GM06990 (cell line): Measurements from ENCODE around the gene ZBTB7A.

Experiments used
- DNase-seq: peaks from one replicate; pipeline ENCODE4 v3.0.0-alpha.2; 2011; ENCODE audit not compliant: insufficient read length; ENCODE audit errors: extremely low read depth
- H3K27me3 ChIP-seq: replicated peaks from 2 replicates; pipeline ENCODE4 v1.6.0; 2011; ENCODE audit warnings: low read length; ENCODE audit not compliant: control insufficient read depth, insufficient read depth
- H3K36me3 ChIP-seq: 2 replicates; pipeline ENCODE4 v1.5.1; 2011; ENCODE audit warnings: low read length; ENCODE audit not compliant: control insufficient read depth, insufficient read depth
- H3K4me3 ChIP-seq: replicated peaks from 2 replicates; pipeline ENCODE4 v1.5.1; 2011; ENCODE audit warnings: low read depth, mild to moderate bottlenecking, control low read depth, low read length
- TF ChIP-seq, protein P1 (sequence below): IDR thresholded peaks from 2 replicates; pipeline ENCODE4 v1.5.1; 2011; ENCODE audit warnings: low read length, control low read depth, mild to moderate bottlenecking, inconsistent platforms; ENCODE audit not compliant: insufficient read depth, poor library complexity, severe bottlenecking

The ZBTB7A gene

DNA sequence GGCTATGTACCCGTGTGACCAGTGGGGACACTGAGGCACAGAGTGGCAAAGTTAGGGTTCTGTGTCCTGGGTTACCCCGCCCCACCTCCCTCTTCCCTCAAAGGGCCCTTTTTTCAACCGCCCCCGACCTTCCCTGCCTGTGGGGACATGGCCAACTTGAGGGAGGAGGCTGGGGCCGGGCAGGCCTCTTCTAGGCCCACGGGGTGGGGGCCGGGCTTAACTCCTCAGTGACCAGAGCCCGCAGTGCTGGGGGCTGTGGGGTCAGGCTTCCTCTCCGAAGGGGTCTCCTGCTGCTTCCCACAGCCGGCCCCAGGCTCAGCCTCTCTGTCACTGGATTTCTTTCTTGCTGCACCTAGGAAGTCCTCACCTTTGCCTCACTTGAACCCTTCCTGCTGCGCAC, 35.3 kb downstream of the ZBTB7A start:
- Histone ChIP-seq H3K4me3 (no peak overlapping the region), H3K27me3 (no peaks in the 10 kb centered on the region), H3K36me3 (peaks cover 20% of the 10 kb centered on the region)
- DNase-seq = no peak
- TF ChIP-seq, protein P1, sequence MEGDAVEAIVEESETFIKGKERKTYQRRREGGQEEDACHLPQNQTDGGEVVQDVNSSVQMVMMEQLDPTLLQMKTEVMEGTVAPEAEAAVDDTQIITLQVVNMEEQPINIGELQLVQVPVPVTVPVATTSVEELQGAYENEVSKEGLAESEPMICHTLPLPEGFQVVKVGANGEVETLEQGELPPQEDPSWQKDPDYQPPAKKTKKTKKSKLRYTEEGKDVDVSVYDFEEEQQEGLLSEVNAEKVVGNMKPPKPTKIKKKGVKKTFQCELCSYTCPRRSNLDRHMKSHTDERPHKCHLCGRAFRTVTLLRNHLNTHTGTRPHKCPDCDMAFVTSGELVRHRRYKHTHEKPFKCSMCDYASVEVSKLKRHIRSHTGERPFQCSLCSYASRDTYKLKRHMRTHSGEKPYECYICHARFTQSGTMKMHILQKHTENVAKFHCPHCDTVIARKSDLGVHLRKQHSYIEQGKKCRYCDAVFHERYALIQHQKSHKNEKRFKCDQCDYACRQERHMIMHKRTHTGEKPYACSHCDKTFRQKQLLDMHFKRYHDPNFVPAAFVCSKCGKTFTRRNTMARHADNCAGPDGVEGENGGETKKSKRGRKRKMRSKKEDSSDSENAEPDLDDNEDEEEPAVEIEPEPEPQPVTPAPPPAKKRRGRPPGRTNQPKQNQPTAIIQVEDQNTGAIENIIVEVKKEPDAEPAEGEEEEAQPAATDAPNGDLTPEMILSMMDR = no peak

DNA sequence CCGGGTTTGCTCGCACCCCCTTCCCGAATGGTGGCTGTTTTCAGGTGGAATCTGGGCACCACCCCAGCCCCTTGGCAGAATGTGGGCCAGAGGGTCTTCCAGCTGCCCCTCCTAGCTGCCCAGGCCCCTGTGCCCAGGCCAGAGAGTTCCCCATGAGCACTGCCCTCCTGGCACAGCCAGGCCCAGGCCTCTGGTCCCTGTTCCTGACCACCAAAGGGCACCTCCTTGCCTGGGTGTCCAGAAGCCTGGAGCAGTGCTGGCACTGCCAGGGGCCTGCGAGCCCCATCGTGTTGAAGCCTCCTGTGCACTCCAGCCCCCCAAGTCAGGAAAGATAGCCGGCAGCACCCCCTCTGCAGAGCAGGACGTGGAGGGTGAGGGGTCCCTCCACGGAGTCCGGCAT, 35.7 kb downstream of the ZBTB7A start:
- TF ChIP-seq, protein P1 = no peak
- Histone ChIP-seq H3K27me3 (no peaks in the 10 kb centered on the region), H3K36me3 (peaks cover 20% of the 10 kb centered on the region), H3K4me3 (no peak overlapping the region)
- DNase-seq = no peak

DNA sequence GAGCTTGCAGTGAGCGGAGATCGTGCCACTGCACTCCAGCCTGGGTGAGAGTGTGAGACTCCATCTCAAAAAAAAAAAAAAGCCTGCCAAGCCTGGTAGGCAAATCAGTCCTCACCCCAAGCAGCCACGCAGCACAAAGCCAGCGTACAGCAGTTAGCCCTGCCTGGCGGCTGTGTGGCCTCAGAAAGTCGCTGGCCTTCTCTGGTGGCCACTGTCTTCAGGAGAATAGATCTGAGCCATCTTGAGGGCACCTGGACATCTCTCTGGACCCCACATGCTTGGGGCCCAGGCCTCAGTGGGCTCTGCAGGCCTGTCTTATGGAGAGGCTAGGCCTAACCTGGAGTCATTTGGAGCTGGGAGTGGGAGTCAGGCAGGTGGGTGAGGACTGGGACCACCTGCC, 36.1 kb downstream of the ZBTB7A start:
- no peaks in the 10 kb centered on the region for H3K27me3 ChIP-seq
- DNase-seq = no peak
- TF ChIP-seq, protein P1 = no peak
- no peak overlapping the region for H3K4me3 ChIP-seq
- peaks cover 20% of the 10 kb centered on the region for H3K36me3 ChIP-seq

DNA sequence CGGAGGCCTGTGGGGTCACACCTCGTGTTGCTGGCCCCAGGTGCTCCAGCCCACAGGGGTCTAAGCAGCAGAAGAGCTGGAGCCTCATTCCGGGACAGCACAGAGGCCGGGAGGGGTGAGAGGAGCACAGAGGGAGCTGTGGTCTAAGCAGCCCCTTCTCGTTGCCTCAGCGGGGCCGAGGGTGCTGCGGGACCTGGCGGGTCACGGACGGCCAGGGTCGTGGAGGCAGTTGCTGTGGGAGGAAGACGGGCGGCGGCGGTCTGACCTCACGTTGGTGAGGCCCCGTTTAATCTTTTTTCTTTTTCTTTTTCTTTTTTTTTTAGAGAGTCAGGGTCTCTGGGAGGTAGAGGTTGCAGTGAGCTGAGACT, 37.5 kb downstream of the ZBTB7A start:
- TF ChIP-seq, protein P1 = no peak
- Histone ChIP-seq H3K27me3 (no peaks in the 10 kb centered on the region), H3K4me3 (no peak overlapping the region), H3K36me3 (peaks cover 24% of the 10 kb centered on the region)
- DNase-seq = no peak

- DNase-seq = peak; percentile 8
- H3K4me3 ChIP-seq = no peak overlapping the region
- no peaks in the 10 kb centered on the region for H3K27me3 ChIP-seq
- TF ChIP-seq, protein P1 = no peak
- H3K36me3 ChIP-seq = peaks cover 28% of the 10 kb centered on the region
Measured at GRCh38 chr19:4028334-4029246, 38.1 kb downstream of the ZBTB7A start.
